ENCODE measurements around the gene HORMAD2. TPM values are rescaled to one million over a fixed set of nuclear protein-coding genes. Genes with fewer than 3 reads are reported as not detected.

HORMAD2 gene
- total RNA-seq, 4 donors from 2014 or later, result not detected

- Histone ChIP-seq H3K27ac (peak overlapping the region in 2 of 4 donors; percentile 79 to 84), H3K27me3 (no peaks in the 10 kb centered on the region), H3K36me3 (no peaks in the 10 kb centered on the region), H3K9me3 (no peaks in the 10 kb centered on the region), H3K4me1 (peaks cover 0 to 86% (median 24%) of the 10 kb centered on the region in 4 donors), H3K4me3 (no peak overlapping the region)
- 39 to 41% methylated on average over 16 of the region's 16 CpGs for WGBS, 2 donors
- TF ChIP-seq POLR2A (IDR thresholded peaks at IDR 0.05) (no peak), EP300 (IDR thresholded peaks at IDR 0.05) (peak in 1 of 2 donors; percentile 9), CTCF (IDR thresholded peaks at IDR 0.05) (no peak)
- DNase-seq (ENCODE audit: low spot score in 2 of 2), result peak in 1 of 2 donors; percentile 33
These were observed 126.7 kb downstream of the HORMAD2 start for GRCh38 chr22:30206944-30207343.

- Histone ChIP-seq H3K4me1 (peaks cover 0 to 84% (median 20%) of the 10 kb centered on the region in 4 donors), H3K9me3 (no peaks in the 10 kb centered on the region), H3K36me3 (no peaks in the 10 kb centered on the region), H3K27me3 (no peaks in the 10 kb centered on the region), H3K27ac (peak overlapping the region in 3 of 4 donors; percentile 51 to 84 (median 76)), H3K4me3 (no peak overlapping the region)
- peak; percentile 52 to 54 for DNase-seq (ENCODE audit: low spot score in 2 of 2)
- WGBS, 2 donors, result 50 to 57% methylated on average over 26 of the region's 26 CpGs
- TF ChIP-seq POLR2A (IDR thresholded peaks at IDR 0.05) (no peak), CTCF (IDR thresholded peaks at IDR 0.05) (peak in 1 of 5 experiments; percentile 8), EP300 (IDR thresholded peaks at IDR 0.05) (peak in 1 of 2 donors; percentile 59)
These were observed 128.7 kb downstream of the HORMAD2 start for GRCh38 chr22:30208631-30209603.

DNA sequence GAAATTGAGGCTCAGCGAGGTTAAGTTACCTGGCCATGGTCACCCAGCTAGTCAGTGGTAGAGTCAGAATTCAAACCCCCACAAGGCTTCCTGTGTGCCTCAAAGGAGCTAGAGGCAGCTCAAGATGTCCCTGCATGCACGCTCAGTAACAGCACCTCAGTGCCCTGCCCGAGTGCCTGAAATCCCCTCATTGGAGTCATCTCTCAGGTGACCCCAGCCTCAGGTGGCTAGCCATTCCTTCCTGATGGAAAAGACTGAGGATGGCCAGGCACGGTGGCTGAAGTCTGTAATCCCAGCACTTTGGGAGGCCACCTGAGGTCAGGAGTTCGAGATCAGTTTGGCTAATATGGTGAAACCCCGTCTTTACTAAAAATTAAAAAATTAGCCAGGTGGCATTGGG, 129.4 kb downstream of the HORMAD2 start:
- Histone ChIP-seq H3K4me1 (peaks cover 0 to 77% (median 20%) of the 10 kb centered on the region in 4 donors), H3K36me3 (no peaks in the 10 kb centered on the region), H3K27me3 (no peaks in the 10 kb centered on the region), H3K4me3 (no peak overlapping the region), H3K9me3 (no peaks in the 10 kb centered on the region), H3K27ac (peak overlapping the region in 3 of 4 donors; percentile 0 to 84 (median 76))
- TF ChIP-seq EP300 (IDR thresholded peaks at IDR 0.05) (no peak), CTCF (IDR thresholded peaks at IDR 0.05) (no peak), POLR2A (IDR thresholded peaks at IDR 0.05) (no peak)
- WGBS, 2 donors, result 94 to 97% methylated on average over 6 of the region's 6 CpGs
- DNase-seq (ENCODE audit: low spot score in 2 of 2), result no peak

- WGBS, 2 donors, result 45 to 69% methylated on average over 19 of the region's 19 CpGs
- Histone ChIP-seq H3K27me3 (no peaks in the 10 kb centered on the region), H3K36me3 (no peaks in the 10 kb centered on the region), H3K27ac (peak overlapping the region in 3 of 4 donors; percentile 0 to 84 (median 76)), H3K4me3 (no peak overlapping the region), H3K4me1 (peaks cover 0 to 70% (median 20%) of the 10 kb centered on the region in 4 donors), H3K9me3 (no peaks in the 10 kb centered on the region)
- TF ChIP-seq CTCF (IDR thresholded peaks at IDR 0.05) (no peak), POLR2A (IDR thresholded peaks at IDR 0.05) (no peak), EP300 (IDR thresholded peaks at IDR 0.05) (no peak)
- DNase-seq (ENCODE audit: low spot score in 2 of 2), result no peak
These were observed 130.1 kb downstream of the HORMAD2 start for GRCh38 chr22:30210235-30210909.

Measured in tibial nerve (tissue), 4 donors.